Mesodermal cell (in vitro differentiated cells): ENCODE data around the gene MAGEB3.

Experiments
- H3K27ac ChIP-seq: 2 replicates; pipeline ENCODE4 v1.7.0; 2013; ENCODE audit warnings: mild to moderate bottlenecking, low read depth, low read length, moderate library complexity; ENCODE audit not compliant: severe bottlenecking
- H3K36me3 ChIP-seq: 2 replicates; pipeline ENCODE4 v1.7.1; 2013; ENCODE audit warnings: mild to moderate bottlenecking, low read length, moderate library complexity; ENCODE audit not compliant: control insufficient read depth, insufficient read depth
- H3K4me1 ChIP-seq: one replicate; pipeline ENCODE4 v1.7.1; 2013; ENCODE audit warnings: mild to moderate bottlenecking, low read length; ENCODE audit not compliant: insufficient read depth, control insufficient read depth, poor library complexity, severe bottlenecking
- H3K4me3 ChIP-seq: 2 replicates; pipeline ENCODE4 v1.7.0; 2013; ENCODE audit warnings: low read length, control low read depth, mild to moderate bottlenecking; ENCODE audit not compliant: insufficient read depth, poor library complexity, severe bottlenecking; ENCODE audit errors: extremely low read depth
- H3K9me3 ChIP-seq: 2 replicates; pipeline ENCODE4 v1.7.1; 2013; ENCODE audit warnings: mild to moderate bottlenecking, low read length, moderate library complexity; ENCODE audit not compliant: control insufficient read depth
- WGBS, 2 experiments: methylation state at CpG; one replicate each; pipeline ENCODE4 v1.1.5; 2013; ENCODE audit warnings: missing lambda C conversion rate in 2 of 2; ENCODE audit not compliant: insufficient coverage in 2 of 2; 5-methylcytosine and 5-hydroxymethylcytosine counted together

MAGEB3 gene

DNA sequence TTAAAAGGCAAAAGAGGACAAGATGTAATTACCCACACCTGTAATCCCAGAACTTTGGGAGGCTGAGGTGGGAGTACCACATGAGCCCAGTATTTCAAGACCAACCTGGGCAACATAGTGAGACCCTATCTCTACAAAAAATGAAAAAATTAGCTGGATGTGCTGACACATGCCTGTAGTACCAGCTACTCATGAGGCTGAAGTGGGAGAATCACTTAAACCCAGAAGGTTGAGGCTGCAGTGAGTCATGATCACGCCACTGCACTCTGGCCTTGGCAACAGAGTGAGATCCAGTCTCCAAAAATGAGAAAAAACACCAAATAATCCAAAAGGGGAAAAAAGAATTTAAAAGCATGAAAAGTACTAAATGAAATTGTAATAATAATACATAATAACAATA, 47.9 kb downstream of the MAGEB3 start:
- no peak overlapping the region for H3K4me3 ChIP-seq
- no peaks in the 10 kb centered on the region for H3K36me3 ChIP-seq
- WGBS, 2 experiments = no CpG with 5 or more reads among the region's 1 CpG
- H3K4me1 ChIP-seq = no peaks in the 10 kb centered on the region
- H3K27ac ChIP-seq = no peak overlapping the region
- H3K9me3 ChIP-seq = no peaks in the 10 kb centered on the region

DNA sequence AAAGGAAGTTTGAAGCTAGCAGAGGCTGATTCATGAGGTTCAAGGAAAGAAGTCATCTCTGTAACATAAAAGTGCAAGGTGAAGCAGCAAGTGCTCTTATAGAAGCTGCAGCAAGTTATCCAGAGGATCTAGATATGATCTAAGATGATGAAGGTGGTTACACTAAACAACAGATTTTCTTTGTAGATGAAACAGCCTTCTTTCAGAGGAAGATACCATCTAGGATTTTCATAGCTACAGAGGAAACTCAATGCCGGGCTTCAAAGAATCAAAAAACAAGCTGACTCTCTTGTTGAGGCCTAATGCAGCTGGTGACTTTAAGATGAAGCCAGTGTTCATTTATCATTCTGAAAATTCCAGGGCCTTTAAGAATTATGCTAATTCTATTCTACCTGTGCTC, 50.0 kb downstream of the MAGEB3 start:
- Histone ChIP-seq H3K4me1 (peaks cover 9% of the 10 kb centered on the region), H3K36me3 (no peaks in the 10 kb centered on the region), H3K9me3 (no peaks in the 10 kb centered on the region), H3K4me3 (no peak overlapping the region), H3K27ac (no peak overlapping the region)
- 100% methylated on average over 1 of the region's 1 CpG; no CpG with 5 or more reads in 1 of the 2 experiments for WGBS, 2 experiments

DNA sequence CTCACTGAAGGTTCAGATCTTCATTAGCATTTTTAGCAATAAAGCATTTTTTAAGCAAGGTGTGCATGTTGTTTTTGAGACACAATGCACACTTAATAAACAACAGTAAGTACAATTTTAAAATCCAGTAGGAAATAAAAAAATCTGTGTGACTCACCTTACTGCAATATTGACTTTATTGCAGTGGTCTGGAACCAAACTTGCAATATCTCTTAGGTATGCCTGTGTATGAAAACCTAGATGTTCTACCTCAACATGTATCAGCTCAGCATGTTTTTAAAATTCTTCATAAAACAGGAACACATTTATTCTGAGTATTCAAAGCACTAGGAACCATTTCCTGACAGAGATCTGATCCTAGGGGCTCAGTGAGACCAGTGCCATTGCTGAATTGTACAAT, 52.1 kb downstream of the MAGEB3 start:
- Histone ChIP-seq H3K27ac (peak overlapping the region; percentile 98), H3K4me3 (no peak overlapping the region), H3K9me3 (no peaks in the 10 kb centered on the region), H3K4me1 (peaks cover 9% of the 10 kb centered on the region), H3K36me3 (no peaks in the 10 kb centered on the region)

DNA sequence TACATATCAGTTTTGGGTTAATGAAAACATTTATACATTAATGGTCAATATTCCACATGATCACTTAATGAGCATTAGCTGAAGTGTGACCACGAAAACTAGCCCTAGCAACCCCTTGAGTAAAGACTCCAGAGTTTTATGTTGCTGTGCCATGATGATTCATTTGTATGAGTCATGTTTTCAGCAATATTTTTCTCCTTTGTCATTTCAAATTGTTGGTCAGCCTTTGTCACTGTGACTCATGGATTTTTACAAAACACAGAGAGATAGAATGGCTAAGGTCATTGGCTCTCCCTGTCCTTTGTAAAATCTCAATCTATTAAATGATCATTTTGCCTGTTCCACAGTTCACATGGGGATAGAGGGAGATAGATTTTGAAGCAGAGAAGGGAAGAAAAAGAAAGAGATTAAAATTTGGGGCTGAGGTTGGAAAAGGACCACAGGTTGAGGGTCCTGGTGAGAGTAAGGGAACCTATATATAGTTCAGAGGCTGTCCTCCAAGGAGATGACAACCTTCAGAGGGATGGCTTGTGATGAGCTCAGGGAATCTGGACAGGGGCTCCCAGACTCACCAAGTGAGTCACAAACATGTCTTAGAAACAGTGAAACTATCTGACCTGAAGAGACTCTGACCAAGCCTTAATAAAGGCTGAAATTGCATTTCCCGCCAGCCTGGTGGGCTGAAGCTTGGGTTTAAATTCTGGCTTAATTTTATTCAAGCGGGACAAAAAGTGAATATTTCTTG, 53.2 kb downstream of the MAGEB3 start:
- H3K36me3 ChIP-seq = no peaks in the 10 kb centered on the region
- peaks cover 9% of the 10 kb centered on the region for H3K4me1 ChIP-seq
- H3K4me3 ChIP-seq = no peak overlapping the region
- WGBS, 2 experiments = 100% methylated on average over 1 of the region's 3 CpGs; no CpG with 5 or more reads in 1 of the 2 experiments
- H3K9me3 ChIP-seq = no peaks in the 10 kb centered on the region
- peak overlapping the region; percentile 98 for H3K27ac ChIP-seq
